ENCODE measurements around the gene SLC25A21.
A peak's percentile ranks its signal among the peaks of the same experiment; 100 is the strongest.

Gene SLC25A21

GRCh38 chr14:36684946-36685345 lies 487.5 kb downstream of the SLC25A21 start:
- H3K36me3 ChIP-seq (ENCODE audit: control insufficient read depth in 2 of 2, insufficient read depth in 2 of 2, low read length in 2 of 2), result no peaks in the 10 kb centered on the region
- no peak overlapping the region for H3K9ac ChIP-seq (ENCODE audit: low read length in 2 of 2)
- no peaks in the 10 kb centered on the region for H3K4me1 ChIP-seq (ENCODE audit: control insufficient read depth, insufficient read depth, low read length)
- peaks cover 0 to 2% of the 10 kb centered on the region in 2 donors for H3K27me3 ChIP-seq (ENCODE audit: control insufficient read depth in 1 of 2, insufficient read depth in 2 of 2, low read length in 2 of 2)
- H3K4me3 ChIP-seq (ENCODE audit: low read length in 2 of 2), result no peak overlapping the region
- no peaks in the 10 kb centered on the region for H3K9me3 ChIP-seq (ENCODE audit: control insufficient read depth in 2 of 2, low read length in 2 of 2)
- no peak overlapping the region for H3K27ac ChIP-seq (ENCODE audit: low read length)

- Histone ChIP-seq H3K9me3 (ENCODE audit: control insufficient read depth in 2 of 2, low read length in 2 of 2) (no peaks in the 10 kb centered on the region), H3K4me1 (ENCODE audit: control insufficient read depth, insufficient read depth, low read length) (no peaks in the 10 kb centered on the region), H3K4me3 (ENCODE audit: low read length in 2 of 2) (no peak overlapping the region), H3K27ac (ENCODE audit: low read length) (no peak overlapping the region), H3K36me3 (ENCODE audit: control insufficient read depth in 2 of 2, insufficient read depth in 2 of 2, low read length in 2 of 2) (no peaks in the 10 kb centered on the region), H3K27me3 (ENCODE audit: control insufficient read depth in 1 of 2, insufficient read depth in 2 of 2, low read length in 2 of 2) (peaks cover 0 to 2% of the 10 kb centered on the region in 2 donors), H3K9ac (ENCODE audit: low read length in 2 of 2) (no peak overlapping the region)
These were observed 489.2 kb downstream of the SLC25A21 start for GRCh38 chr14:36683083-36683724.

GRCh38 chr14:36682338-36682737 lies 490.1 kb downstream of the SLC25A21 start:
- Histone ChIP-seq H3K27ac (ENCODE audit: low read length) (no peak overlapping the region), H3K27me3 (ENCODE audit: control insufficient read depth in 1 of 2, insufficient read depth in 2 of 2, low read length in 2 of 2) (no peaks in the 10 kb centered on the region), H3K4me3 (ENCODE audit: low read length in 2 of 2) (no peak overlapping the region), H3K36me3 (ENCODE audit: control insufficient read depth in 2 of 2, insufficient read depth in 2 of 2, low read length in 2 of 2) (no peaks in the 10 kb centered on the region), H3K9me3 (ENCODE audit: control insufficient read depth in 2 of 2, low read length in 2 of 2) (no peaks in the 10 kb centered on the region), H3K9ac (ENCODE audit: low read length in 2 of 2) (no peak overlapping the region), H3K4me1 (ENCODE audit: control insufficient read depth, insufficient read depth, low read length) (no peaks in the 10 kb centered on the region)

GRCh38 chr14:36676236-36676635 lies 496.2 kb downstream of the SLC25A21 start:
- H3K36me3 ChIP-seq (ENCODE audit: control insufficient read depth in 2 of 2, insufficient read depth in 2 of 2, low read length in 2 of 2), result no peaks in the 10 kb centered on the region
- no peaks in the 10 kb centered on the region for H3K9me3 ChIP-seq (ENCODE audit: control insufficient read depth in 2 of 2, low read length in 2 of 2)
- no peak overlapping the region for H3K9ac ChIP-seq (ENCODE audit: low read length in 2 of 2)
- no peaks in the 10 kb centered on the region for H3K4me1 ChIP-seq (ENCODE audit: control insufficient read depth, insufficient read depth, low read length)
- no peak overlapping the region for H3K27ac ChIP-seq (ENCODE audit: low read length)
- H3K27me3 ChIP-seq (ENCODE audit: control insufficient read depth in 1 of 2, insufficient read depth in 2 of 2, low read length in 2 of 2), result peaks cover 0 to 12% of the 10 kb centered on the region in 2 donors
- no peak overlapping the region for H3K4me3 ChIP-seq (ENCODE audit: low read length in 2 of 2)

- Histone ChIP-seq H3K9me3 (ENCODE audit: control insufficient read depth in 2 of 2, low read length in 2 of 2) (no peaks in the 10 kb centered on the region), H3K4me1 (ENCODE audit: control insufficient read depth, insufficient read depth, low read length) (no peaks in the 10 kb centered on the region), H3K36me3 (ENCODE audit: control insufficient read depth in 2 of 2, insufficient read depth in 2 of 2, low read length in 2 of 2) (no peaks in the 10 kb centered on the region), H3K27me3 (ENCODE audit: control insufficient read depth in 1 of 2, insufficient read depth in 2 of 2, low read length in 2 of 2) (peaks cover 0 to 16% of the 10 kb centered on the region in 2 donors), H3K4me3 (ENCODE audit: low read length in 2 of 2) (no peak overlapping the region), H3K9ac (ENCODE audit: low read length in 2 of 2) (no peak overlapping the region), H3K27ac (ENCODE audit: low read length) (no peak overlapping the region)
These were observed 496.8 kb downstream of the SLC25A21 start for GRCh38 chr14:36675581-36675980.

GRCh38 chr14:36674659-36675058 lies 497.7 kb downstream of the SLC25A21 start:
- Histone ChIP-seq H3K4me1 (ENCODE audit: control insufficient read depth, insufficient read depth, low read length) (no peaks in the 10 kb centered on the region), H3K9ac (ENCODE audit: low read length in 2 of 2) (no peak overlapping the region), H3K36me3 (ENCODE audit: control insufficient read depth in 2 of 2, insufficient read depth in 2 of 2, low read length in 2 of 2) (no peaks in the 10 kb centered on the region), H3K9me3 (ENCODE audit: control insufficient read depth in 2 of 2, low read length in 2 of 2) (no peaks in the 10 kb centered on the region), H3K27me3 (ENCODE audit: control insufficient read depth in 1 of 2, insufficient read depth in 2 of 2, low read length in 2 of 2) (peaks cover 0 to 18% of the 10 kb centered on the region in 2 donors), H3K27ac (ENCODE audit: low read length) (no peak overlapping the region), H3K4me3 (ENCODE audit: low read length in 2 of 2) (no peak overlapping the region)

- Histone ChIP-seq H3K9me3 (ENCODE audit: control insufficient read depth in 2 of 2, low read length in 2 of 2) (no peaks in the 10 kb centered on the region), H3K4me3 (ENCODE audit: low read length in 2 of 2) (no peak overlapping the region), H3K27me3 (ENCODE audit: control insufficient read depth in 1 of 2, insufficient read depth in 2 of 2, low read length in 2 of 2) (peaks cover 7 to 34% of the 10 kb centered on the region in 2 donors)
These were observed 500.3 kb downstream of the SLC25A21 start for GRCh38 chr14:36672095-36672494.

GRCh38 chr14:36671149-36671548 lies 501.3 kb downstream of the SLC25A21 start:
- peaks cover 6% of the 10 kb centered on the region for H3K4me1 ChIP-seq (ENCODE audit: control insufficient read depth, insufficient read depth, low read length)
- H3K27ac ChIP-seq (ENCODE audit: low read length), result no peak overlapping the region
- H3K36me3 ChIP-seq (ENCODE audit: control insufficient read depth in 2 of 2, insufficient read depth in 2 of 2, low read length in 2 of 2), result no peaks in the 10 kb centered on the region
- H3K27me3 ChIP-seq (ENCODE audit: control insufficient read depth in 1 of 2, insufficient read depth in 2 of 2, low read length in 2 of 2), result peaks cover 14 to 43% of the 10 kb centered on the region in 2 donors
- no peak overlapping the region for H3K9ac ChIP-seq (ENCODE audit: low read length in 2 of 2)
- H3K9me3 ChIP-seq (ENCODE audit: control insufficient read depth in 2 of 2, low read length in 2 of 2), result no peaks in the 10 kb centered on the region
- no peak overlapping the region for H3K4me3 ChIP-seq (ENCODE audit: low read length in 2 of 2)

More at GRCh38 chr14:36672095-36672494, 500.3 kb downstream of the SLC25A21 start:
- no peak overlapping the region for H3K9ac ChIP-seq (ENCODE audit: low read length in 2 of 2)
- no peak overlapping the region for H3K27ac ChIP-seq (ENCODE audit: low read length)
- H3K36me3 ChIP-seq (ENCODE audit: control insufficient read depth in 2 of 2, insufficient read depth in 2 of 2, low read length in 2 of 2), result no peaks in the 10 kb centered on the region
- peaks cover under 1% of the 10 kb centered on the region for H3K4me1 ChIP-seq (ENCODE audit: control insufficient read depth, insufficient read depth, low read length)

GRCh38 chr14:36667679-36668078 lies 504.7 kb downstream of the SLC25A21 start:
- Histone ChIP-seq H3K27me3 (ENCODE audit: control insufficient read depth in 1 of 2, insufficient read depth in 2 of 2, low read length in 2 of 2) (peaks cover 43 to 69% of the 10 kb centered on the region in 2 donors), H3K9me3 (ENCODE audit: control insufficient read depth in 2 of 2, low read length in 2 of 2) (no peaks in the 10 kb centered on the region), H3K36me3 (ENCODE audit: control insufficient read depth in 2 of 2, insufficient read depth in 2 of 2, low read length in 2 of 2) (no peaks in the 10 kb centered on the region), H3K27ac (ENCODE audit: low read length) (no peak overlapping the region), H3K4me1 (ENCODE audit: control insufficient read depth, insufficient read depth, low read length) (peaks cover 16% of the 10 kb centered on the region), H3K9ac (ENCODE audit: low read length in 2 of 2) (no peak overlapping the region), H3K4me3 (ENCODE audit: low read length in 2 of 2) (no peak overlapping the region)

- no peak overlapping the region for H3K9ac ChIP-seq (ENCODE audit: low read length in 2 of 2)
- peaks cover 25% of the 10 kb centered on the region for H3K4me1 ChIP-seq (ENCODE audit: control insufficient read depth, insufficient read depth, low read length)
- no peaks in the 10 kb centered on the region for H3K9me3 ChIP-seq (ENCODE audit: control insufficient read depth in 2 of 2, low read length in 2 of 2)
- H3K27me3 ChIP-seq (ENCODE audit: control insufficient read depth in 1 of 2, insufficient read depth in 2 of 2, low read length in 2 of 2), result peaks cover 52 to 80% of the 10 kb centered on the region in 2 donors
- no peak overlapping the region for H3K27ac ChIP-seq (ENCODE audit: low read length)
- peak overlapping the region in 1 of 2 donors; percentile 22 for H3K4me3 ChIP-seq (ENCODE audit: low read length in 2 of 2)
- H3K36me3 ChIP-seq (ENCODE audit: control insufficient read depth in 2 of 2, insufficient read depth in 2 of 2, low read length in 2 of 2), result no peaks in the 10 kb centered on the region
These were observed 505.8 kb downstream of the SLC25A21 start for GRCh38 chr14:36666416-36667206.

Data from stomach smooth muscle (tissue), 2 donors.